AG10803 (cell line): ENCODE measurements around the gene NEMF.
"Not testable (repeated sequence)": the region's sequence is repeated elsewhere in the genome, so short reads cannot be mapped to it uniquely, and the experiment has no call there.

Experiments used
- DNase-seq: peaks from one replicate; pipeline ENCODE4 v3.0.0; 2010; ENCODE audit warnings: low read depth
- H3K4me3 ChIP-seq: 2 replicates; pipeline ENCODE4 v1.5.1; 2011; ENCODE audit warnings: mild to moderate bottlenecking, low read length, control low read depth
- CTCF ChIP-seq: conservative IDR thresholded peaks from 2 replicates; pipeline ENCODE4 v1.5.1; 2011; ENCODE audit warnings: mild to moderate bottlenecking, low read length, control low read depth, inconsistent platforms

NEMF gene

GRCh38 chr14:49761839-49762551 lies 90.6 kb downstream of the NEMF start:
- no peak overlapping the region for H3K4me3 ChIP-seq
- no peak for TF ChIP-seq CTCF
- no peak for DNase-seq

- TF ChIP-seq CTCF, result no peak
- no peak for DNase-seq
- no peak overlapping the region for H3K4me3 ChIP-seq
These were observed 97.2 kb downstream of the NEMF start for GRCh38 chr14:49755378-49755777.

- H3K4me3 ChIP-seq, result no peak overlapping the region
- DNase-seq, result no peak
- TF ChIP-seq CTCF, result no peak
These were observed 98.0 kb downstream of the NEMF start for GRCh38 chr14:49754570-49755097.

- not testable (repeated sequence) for DNase-seq, H3K4me3 ChIP-seq
These were observed 106.1 kb downstream of the NEMF start for GRCh38 chr14:49746476-49746875.

GRCh38 chr14:49745191-49745590 lies 107.4 kb downstream of the NEMF start:
- H3K4me3 ChIP-seq, result no peak overlapping the region
- no peak for TF ChIP-seq CTCF
- DNase-seq, result no peak

GRCh38 chr14:49735669-49736068 lies 116.9 kb downstream of the NEMF start:
- DNase-seq, H3K4me3 ChIP-seq: not testable (repeated sequence)

GRCh38 chr14:49733836-49734235 lies 118.8 kb downstream of the NEMF start:
- H3K4me3 ChIP-seq, result no peak overlapping the region
- TF ChIP-seq CTCF, result no peak
- DNase-seq, result no peak

- no peak overlapping the region for H3K4me3 ChIP-seq
- TF ChIP-seq CTCF, result no peak
- DNase-seq, result no peak
These were observed 119.7 kb downstream of the NEMF start for GRCh38 chr14:49732896-49733295.
